Neural progenitor cell (in vitro differentiated cells): ENCODE results near the gene ACACB. TPM values are rescaled to one million over a fixed set of nuclear protein-coding genes. Genes with fewer than 3 reads are reported as not detected.

Source experiments
- DNase-seq: peaks from one replicate; pipeline ENCODE4 v3.0.0-alpha.2; 2016; ENCODE audit warnings: low spot score
- H2AFZ ChIP-seq: fragments of 200-600 bp; sonication (generic); replicated peaks from 2 replicates; pipeline ENCODE4 v1.6.1; 2016; ENCODE audit warnings: antibody characterized with exemption
- H3F3A ChIP-seq: fragments of 200-600 bp; sonication (generic); 2 replicates; pipeline ENCODE4 v1.6.1; 2016; ENCODE audit warnings: antibody characterized with exemption, low read depth
- H3K27ac ChIP-seq: fragments of 200-600 bp; sonication (generic); 2 replicates; pipeline ENCODE4 v1.5.1; 2016; ENCODE audit warnings: mild to moderate bottlenecking
- H3K27me3 ChIP-seq: fragments of 200-600 bp; sonication (generic); 2 replicates; pipeline ENCODE4 v1.6.1; 2016; ENCODE audit warnings: mild to moderate bottlenecking, moderate library complexity
- H3K36me3 ChIP-seq: fragments of 200-600 bp; sonication (generic); 2 replicates; pipeline ENCODE4 v1.5.1; 2016
- H3K4me1 ChIP-seq: fragments of 200-600 bp; sonication (generic); 2 replicates; pipeline ENCODE4 v1.6.1; 2016; ENCODE audit warnings: mixed run types
- H3K4me2 ChIP-seq: fragments of 200-600 bp; sonication (generic); 2 replicates; pipeline ENCODE4 v1.6.1; 2016
- H3K4me3 ChIP-seq: fragments of 200-600 bp; sonication (generic); 2 replicates; pipeline ENCODE4 v1.5.1; 2016
- H3K79me2 ChIP-seq: fragments of 200-600 bp; sonication (generic); 2 replicates; pipeline ENCODE4 v1.6.1; 2016; ENCODE audit warnings: low read depth
- H3K9ac ChIP-seq: fragments of 200-600 bp; sonication (generic); 2 replicates; pipeline ENCODE4 v1.6.1; 2016
- H3K9me3 ChIP-seq: fragments of 200-600 bp; sonication (generic); 2 replicates; pipeline ENCODE4 v1.5.1; 2016; ENCODE audit warnings: low read depth
- H4K20me1 ChIP-seq: fragments of 200-600 bp; sonication (generic); 2 replicates; pipeline ENCODE4 v1.6.1; 2016; ENCODE audit warnings: low read depth
- H3K27ac Mint-ChIP-seq: 3 replicates; pipeline ENCODE4 v1.8.0; 2021; ENCODE audit warnings: mixed read lengths
- H3K27me3 Mint-ChIP-seq: 2 replicates; pipeline ENCODE4 v1.8.0; 2022; ENCODE audit warnings: low read depth, mild to moderate bottlenecking, inconsistent platforms, moderate library complexity, mixed read lengths; ENCODE audit not compliant: insufficient read depth
- H3K36me3 Mint-ChIP-seq: 3 replicates; pipeline ENCODE4 v1.8.0; 2021; ENCODE audit warnings: mixed read lengths
- H3K4me1 Mint-ChIP-seq: 3 replicates; pipeline ENCODE4 v1.8.0; 2021; ENCODE audit warnings: mixed read lengths
- H3K4me3 Mint-ChIP-seq: 3 replicates; pipeline ENCODE4 v1.8.0; 2021; ENCODE audit warnings: mild to moderate bottlenecking, moderate library complexity, mixed read lengths
- H3K9me3 Mint-ChIP-seq: 3 replicates; pipeline ENCODE4 v1.8.0; 2020; ENCODE audit warnings: mixed read lengths
- CTCF ChIP-seq: fragments of 200-600 bp; sonication (generic); IDR thresholded peaks from 2 replicates; pipeline ENCODE4 v1.5.1; 2017; ENCODE audit warnings: antibody characterized with exemption, mild to moderate bottlenecking
- EZH2 ChIP-seq: fragments of 200-600 bp; sonication (generic); IDR thresholded peaks from 2 replicates; pipeline ENCODE4 v1.6.1; 2017; ENCODE audit warnings: antibody characterized with exemption, mild to moderate bottlenecking, moderate library complexity
- EZH2phosphoT487 ChIP-seq: fragments of 200-600 bp; sonication (generic); IDR thresholded peaks from 2 replicates; pipeline ENCODE4 v1.6.1; 2017; ENCODE audit warnings: antibody characterized with exemption
- total RNA-seq: library from RNA; depleted of rRNA; stranded (reverse); fragments of >200 nt; gene quantifications from 2 replicates; pipeline ENCODE4 v1.2.3, GENCODE V29; 2015; ENCODE audit warnings: low replicate concordance

Gene ACACB
- total RNA-seq, 1 donor from 2014 or later: 2.4 TPM

GRCh38 chr12:109275173-109275572 is 158.8 kb downstream of the ACACB start:
- no peak overlapping the region for H2AFZ ChIP-seq
- peaks cover 8% of the 10 kb centered on the region for H3K27me3 ChIP-seq
- H3K4me3 ChIP-seq: no peak overlapping the region
- no peak overlapping the region for H3K9ac ChIP-seq
- H3K27ac ChIP-seq: no peak overlapping the region
- Mint-ChIP-seq H3K9me3 (peaks cover 7% of the 10 kb centered on the region), H3K4me1 (peaks cover 14% of the 10 kb centered on the region), H3K27ac (no peak overlapping the region), H3K4me3 (no peak overlapping the region), H3K27me3 (peaks cover 9% of the 10 kb centered on the region), H3K36me3 (no peaks in the 10 kb centered on the region)
- H3K4me1 ChIP-seq: peaks cover 17% of the 10 kb centered on the region
- TF ChIP-seq EZH2phosphoT487 (no peak), EZH2 (no peak), CTCF (no peak)
- H3K36me3 ChIP-seq: no peaks in the 10 kb centered on the region
- peaks cover 3% of the 10 kb centered on the region for H3F3A ChIP-seq
- no peak for DNase-seq
- no peaks in the 10 kb centered on the region for H4K20me1 ChIP-seq
- H3K79me2 ChIP-seq: no peaks in the 10 kb centered on the region
- H3K9me3 ChIP-seq: no peaks in the 10 kb centered on the region
- no peak overlapping the region for H3K4me2 ChIP-seq

GRCh38 chr12:109276160-109276559 is 159.8 kb downstream of the ACACB start:
- Histone ChIP-seq H3K27ac (no peak overlapping the region), H2AFZ (no peak overlapping the region), H3K4me3 (no peak overlapping the region), H4K20me1 (no peaks in the 10 kb centered on the region), H3K79me2 (no peaks in the 10 kb centered on the region), H3K36me3 (no peaks in the 10 kb centered on the region), H3K9me3 (no peaks in the 10 kb centered on the region), H3K9ac (no peak overlapping the region), H3F3A (peaks cover 3% of the 10 kb centered on the region), H3K4me1 (peaks cover 17% of the 10 kb centered on the region), H3K27me3 (peaks cover 8% of the 10 kb centered on the region), H3K4me2 (no peak overlapping the region)
- H3K27ac Mint-ChIP-seq: peak overlapping the region; percentile 88
- peaks cover 9% of the 10 kb centered on the region for H3K27me3 Mint-ChIP-seq
- no peak for TF ChIP-seq EZH2phosphoT487
- no peak for TF ChIP-seq CTCF
- TF ChIP-seq EZH2: no peak
- DNase-seq: no peak
- no peaks in the 10 kb centered on the region for H3K36me3 Mint-ChIP-seq
- H3K4me1 Mint-ChIP-seq: peaks cover 16% of the 10 kb centered on the region
- peaks cover 2% of the 10 kb centered on the region for H3K9me3 Mint-ChIP-seq
- H3K4me3 Mint-ChIP-seq: no peak overlapping the region

GRCh38 chr12:109277255-109277898 is 161.0 kb downstream of the ACACB start:
- H3K4me1 Mint-ChIP-seq: peaks cover 16% of the 10 kb centered on the region
- Histone ChIP-seq H3K27me3 (peaks cover 8% of the 10 kb centered on the region), H4K20me1 (no peaks in the 10 kb centered on the region), H3K36me3 (no peaks in the 10 kb centered on the region), H3K4me2 (no peak overlapping the region), H3K9ac (no peak overlapping the region), H3F3A (peaks cover 3% of the 10 kb centered on the region), H3K4me1 (peaks cover 17% of the 10 kb centered on the region), H2AFZ (no peak overlapping the region), H3K4me3 (no peak overlapping the region), H3K9me3 (no peaks in the 10 kb centered on the region), H3K79me2 (no peaks in the 10 kb centered on the region), H3K27ac (no peak overlapping the region)
- TF ChIP-seq EZH2 (no peak), EZH2phosphoT487 (no peak)
- no peaks in the 10 kb centered on the region for H3K9me3 Mint-ChIP-seq
- H3K36me3 Mint-ChIP-seq: no peaks in the 10 kb centered on the region
- no peak overlapping the region for H3K27ac Mint-ChIP-seq
- DNase-seq: no peak
- H3K27me3 Mint-ChIP-seq: peaks cover 9% of the 10 kb centered on the region
- H3K4me3 Mint-ChIP-seq: no peak overlapping the region

- H3K4me1 ChIP-seq: peaks cover 14% of the 10 kb centered on the region
- H3K4me1 Mint-ChIP-seq: peaks cover 16% of the 10 kb centered on the region
- no peak overlapping the region for H3K9ac ChIP-seq
- peaks cover 5% of the 10 kb centered on the region for H3K27me3 ChIP-seq
- H3K4me2 ChIP-seq: peak overlapping the region; percentile 1
- H2AFZ ChIP-seq: peak overlapping the region; percentile 19
- no peak overlapping the region for H3K4me3 Mint-ChIP-seq
- peaks cover 3% of the 10 kb centered on the region for H3F3A ChIP-seq
- H3K4me3 ChIP-seq: no peak overlapping the region
- H3K9me3 Mint-ChIP-seq: no peaks in the 10 kb centered on the region
- no peaks in the 10 kb centered on the region for H3K9me3 ChIP-seq
- peaks cover 9% of the 10 kb centered on the region for H3K27me3 Mint-ChIP-seq
- H3K79me2 ChIP-seq: no peaks in the 10 kb centered on the region
- DNase-seq: peak; percentile 27
- no peak overlapping the region for H3K27ac Mint-ChIP-seq
- H3K27ac ChIP-seq: no peak overlapping the region
- H3K36me3 Mint-ChIP-seq: no peaks in the 10 kb centered on the region
- H4K20me1 ChIP-seq: no peaks in the 10 kb centered on the region
- TF ChIP-seq EZH2 (no peak), CTCF (no peak), EZH2phosphoT487 (no peak)
- H3K36me3 ChIP-seq: no peaks in the 10 kb centered on the region
Observed at GRCh38 chr12:109277899-109278762, 161.7 kb downstream of the ACACB start.
